ENCODE measurements around the gene CACHD1.

CACHD1 gene

DNA sequence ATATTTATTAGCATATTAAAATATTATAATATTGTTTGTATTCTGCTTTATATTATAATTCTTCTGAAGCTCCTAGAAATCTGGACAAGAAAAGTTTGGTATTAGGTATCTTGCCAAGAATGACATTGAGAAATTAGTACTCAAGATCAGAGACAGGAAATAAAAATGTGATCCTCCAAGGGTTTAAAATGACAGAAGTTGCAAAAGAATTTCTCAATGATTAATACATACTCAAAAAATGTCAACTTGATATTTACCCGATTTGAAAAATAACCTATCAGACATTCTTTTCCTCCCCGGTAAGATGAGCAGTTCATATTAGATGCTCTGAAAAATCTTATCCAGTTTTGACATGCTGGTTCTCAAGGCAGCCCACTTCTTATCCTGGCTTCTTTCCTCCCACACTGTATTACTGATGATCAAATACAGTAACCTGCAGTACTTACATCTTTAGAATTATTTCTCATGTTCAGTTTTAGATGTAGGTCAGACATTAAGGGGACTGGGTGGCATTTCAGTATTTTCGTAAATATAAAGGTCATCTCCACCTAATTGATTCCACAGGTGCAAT lies 55.3 kb downstream of the CACHD1 start:
- DNase-seq: no peak

DNA sequence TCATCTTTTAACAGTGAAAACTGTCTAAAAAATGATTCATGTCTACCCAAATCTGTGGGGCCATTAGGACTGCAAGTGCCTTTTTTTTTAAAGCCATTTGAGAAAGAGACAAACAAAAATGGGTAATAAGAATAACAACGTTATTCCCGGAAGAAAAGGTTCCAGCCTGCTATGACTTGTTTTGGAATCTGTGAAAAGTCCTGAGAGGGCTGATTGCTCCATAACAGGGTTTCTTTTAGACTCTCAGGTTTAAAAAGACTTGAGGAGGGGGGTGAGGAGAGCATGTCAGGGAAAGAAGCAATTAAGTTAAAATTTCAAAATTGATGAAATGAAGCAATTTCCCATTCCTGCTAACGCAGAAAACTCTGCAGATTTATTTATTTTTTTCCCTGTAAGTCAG lies 56.4 kb downstream of the CACHD1 start:
- DNase-seq: no peak

DNA sequence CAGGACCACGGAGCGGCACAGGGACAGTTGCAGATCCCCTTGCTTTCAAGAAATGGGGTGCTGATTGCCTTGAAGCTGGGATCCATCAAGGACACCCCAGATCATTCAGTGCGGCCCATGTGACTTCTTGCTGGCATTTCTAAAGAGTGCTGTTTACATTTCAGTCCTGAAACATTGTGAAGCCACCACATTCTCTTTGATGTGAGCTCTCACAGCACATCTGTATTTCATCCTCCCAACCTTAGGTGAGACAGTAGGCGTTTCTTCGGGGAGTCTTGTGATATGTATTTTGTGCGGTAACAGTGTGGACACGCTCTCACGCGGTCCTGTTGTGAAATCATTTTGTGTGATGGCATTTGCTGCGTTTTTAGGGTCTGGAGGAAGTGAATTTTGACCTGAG lies 57.2 kb downstream of the CACHD1 start:
- DNase-seq: no peak

DNA sequence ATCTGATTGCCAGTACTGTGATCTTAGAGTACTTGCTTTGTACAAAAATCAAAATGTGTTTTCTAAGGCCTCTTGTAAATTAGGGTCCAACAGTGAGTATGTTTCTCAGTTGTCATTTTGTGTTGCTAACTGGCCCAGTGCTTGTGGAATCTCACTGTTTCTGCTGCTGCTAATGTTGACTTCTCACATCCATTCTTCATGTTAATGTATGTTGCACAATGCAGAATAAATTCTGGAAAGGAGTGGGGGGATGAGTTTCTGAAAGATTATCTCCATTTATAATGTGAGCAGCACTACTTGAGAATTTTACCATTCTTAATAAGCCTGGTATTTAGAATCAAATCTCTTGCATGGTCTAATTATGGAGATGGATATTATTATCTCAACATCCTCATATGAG lies 57.9 kb downstream of the CACHD1 start:
- no peak for DNase-seq

DNA sequence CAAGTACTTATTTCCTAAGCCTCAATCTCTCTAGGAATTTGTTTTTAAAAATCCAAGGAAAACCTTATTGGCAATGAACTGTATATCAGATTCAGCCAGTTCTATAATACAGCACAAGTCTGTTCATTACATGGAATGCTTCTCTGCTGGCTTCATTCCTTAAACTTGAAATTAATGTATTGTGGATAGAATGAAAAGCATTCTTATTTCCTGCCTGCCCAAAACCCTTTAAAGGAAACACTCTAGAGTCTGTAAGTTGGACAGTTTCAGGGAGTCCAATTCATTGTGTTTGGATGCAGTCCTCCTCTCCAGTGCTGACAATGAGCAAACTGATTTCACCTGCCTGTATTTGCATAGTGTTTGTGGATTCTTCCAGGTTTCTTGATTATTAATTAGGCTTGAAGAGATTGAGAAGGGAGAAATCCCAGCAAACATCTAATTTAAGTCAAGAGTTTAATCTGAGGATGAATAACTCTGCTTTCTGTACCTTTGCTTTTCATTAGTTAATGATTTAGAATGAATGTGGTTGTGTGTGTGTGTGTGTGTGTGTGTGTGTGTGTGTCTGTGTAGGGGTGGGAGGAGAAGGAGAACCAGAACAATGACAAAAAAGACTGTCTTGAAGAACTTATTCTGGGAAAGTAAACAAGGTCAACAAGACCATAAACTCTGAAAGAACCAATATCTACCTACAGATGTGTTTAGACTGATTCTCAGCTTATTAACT lies 61.2 kb downstream of the CACHD1 start:
- DNase-seq: no peak

DNA sequence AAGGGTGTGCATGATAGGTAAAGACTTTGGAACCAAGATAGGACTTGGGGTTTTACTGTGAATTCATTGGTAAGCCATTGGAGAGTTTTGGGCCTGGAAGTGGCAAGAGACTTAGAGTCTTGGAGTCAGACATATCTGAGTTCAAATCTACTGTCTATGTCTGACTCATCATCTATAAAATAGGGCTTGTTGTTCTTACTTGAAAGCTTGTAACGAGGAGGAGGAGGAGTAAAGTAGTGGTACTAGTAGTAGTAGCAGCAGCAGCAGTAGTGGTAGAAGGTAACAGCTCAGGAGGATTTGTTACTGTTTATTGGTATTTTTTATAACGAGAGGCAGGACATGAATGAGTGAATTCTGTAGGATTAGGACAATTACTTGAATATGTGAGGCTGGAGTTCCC lies 62.7 kb downstream of the CACHD1 start:
- no peak for DNase-seq

DNA sequence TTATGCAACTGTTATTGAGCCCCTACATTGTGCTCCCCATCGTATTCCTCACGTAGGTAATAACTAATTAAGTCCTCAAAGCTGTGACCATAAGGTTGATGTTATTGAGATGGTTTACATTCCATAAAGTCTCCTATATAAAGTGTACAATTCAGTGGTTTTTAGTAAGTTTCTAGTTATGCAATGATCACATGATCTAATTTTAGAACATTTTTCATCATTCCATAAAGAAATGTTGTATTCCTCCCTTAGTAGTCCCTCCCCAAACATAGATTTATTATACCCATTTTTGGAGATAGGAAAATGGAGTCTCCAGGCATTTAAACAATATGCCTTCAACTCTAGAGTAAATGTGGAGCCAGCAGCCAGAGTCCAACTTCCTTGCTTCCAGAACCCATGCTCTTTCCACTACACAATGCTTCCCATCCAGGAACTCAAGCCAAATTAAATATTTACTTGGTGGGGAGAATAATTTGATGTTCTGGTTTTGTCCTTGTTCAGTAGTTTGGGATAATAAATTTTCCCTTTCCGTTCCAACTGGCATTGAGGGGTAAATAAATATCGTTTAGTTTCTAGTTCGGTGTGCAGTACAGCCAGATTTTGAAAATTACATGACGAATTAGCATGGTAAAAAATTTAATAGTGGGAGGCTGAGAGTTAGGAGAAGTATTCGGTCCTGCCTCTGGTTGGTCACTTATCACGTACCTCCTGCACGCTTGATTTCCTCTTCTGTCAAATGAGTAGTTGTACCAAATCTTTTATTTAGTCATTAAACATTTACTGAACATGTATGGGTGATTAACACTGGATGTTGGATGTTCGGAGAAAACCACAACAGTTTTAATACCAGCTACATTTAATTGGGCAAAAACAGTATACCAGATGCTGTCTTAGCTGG lies 66.3 kb downstream of the CACHD1 start:
- DNase-seq: no peak

DNA sequence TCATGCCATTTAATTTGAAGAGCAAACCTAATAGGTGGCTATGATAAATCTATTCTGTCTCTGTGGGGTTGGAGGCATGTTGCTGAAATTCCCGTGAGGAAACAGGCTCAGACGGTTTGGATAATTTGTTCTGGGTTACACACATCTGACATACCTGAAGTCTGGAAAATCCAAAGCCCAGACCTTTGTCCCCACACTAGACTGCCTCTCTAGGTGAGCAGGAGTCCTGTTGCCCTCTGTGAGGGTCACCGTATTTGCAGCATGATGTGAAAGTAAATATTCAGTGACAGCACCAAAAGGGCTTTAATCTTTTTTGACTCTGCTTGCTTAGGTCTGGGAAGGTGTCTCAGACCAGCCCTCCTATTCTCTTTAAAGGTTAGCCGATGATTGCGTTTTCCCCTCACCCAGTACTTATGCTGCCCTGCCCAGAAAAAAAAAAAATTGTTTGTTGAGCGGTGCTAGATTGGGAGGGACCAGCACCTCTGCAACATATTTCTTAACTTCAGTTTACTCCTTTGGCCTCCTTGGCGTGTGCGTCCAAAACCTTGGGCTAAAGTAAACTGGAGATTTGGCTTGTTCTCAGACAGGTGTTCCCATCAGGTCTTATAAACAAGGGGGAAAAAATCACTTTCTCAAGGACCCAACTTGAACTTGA lies 67.0 kb downstream of the CACHD1 start:
- DNase-seq: no peak

DNA sequence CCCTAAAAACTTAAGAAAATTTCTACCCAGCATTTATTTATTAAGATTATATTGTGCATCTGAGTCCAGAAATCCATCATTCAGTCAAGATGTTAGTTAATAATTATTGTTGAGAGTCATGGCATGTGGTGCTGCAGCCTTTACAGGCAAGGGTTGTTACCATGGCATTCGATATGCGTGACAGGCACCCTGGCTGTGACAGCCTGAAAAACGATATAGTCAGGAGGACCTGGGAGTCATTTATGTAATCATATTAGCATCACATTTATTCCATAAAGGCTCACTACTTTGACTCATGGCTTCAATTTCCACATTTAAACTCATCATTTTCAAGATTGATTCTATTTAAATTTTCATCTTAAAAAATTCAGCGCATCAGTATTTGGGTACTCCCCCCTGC lies 68.0 kb downstream of the CACHD1 start:
- DNase-seq: no peak

DNA sequence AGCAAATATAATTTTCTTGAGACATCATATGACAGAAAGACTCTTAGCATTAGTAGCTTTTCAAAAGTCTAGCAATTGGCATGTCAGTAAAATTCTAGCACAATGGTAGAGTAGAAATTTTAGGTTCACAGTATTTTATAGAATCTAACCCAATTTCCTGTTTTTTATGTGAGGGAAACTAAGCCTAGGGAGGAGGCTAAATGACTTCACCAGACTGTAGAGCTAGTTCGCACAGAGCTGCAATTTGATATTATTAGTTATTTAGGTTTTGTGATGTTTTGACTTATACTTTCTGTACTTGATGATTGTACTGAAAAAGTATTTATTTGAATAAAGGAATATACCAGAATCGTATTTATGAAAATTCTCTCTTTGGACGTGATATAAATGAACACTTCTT lies 68.5 kb downstream of the CACHD1 start:
- no peak for DNase-seq

DNA sequence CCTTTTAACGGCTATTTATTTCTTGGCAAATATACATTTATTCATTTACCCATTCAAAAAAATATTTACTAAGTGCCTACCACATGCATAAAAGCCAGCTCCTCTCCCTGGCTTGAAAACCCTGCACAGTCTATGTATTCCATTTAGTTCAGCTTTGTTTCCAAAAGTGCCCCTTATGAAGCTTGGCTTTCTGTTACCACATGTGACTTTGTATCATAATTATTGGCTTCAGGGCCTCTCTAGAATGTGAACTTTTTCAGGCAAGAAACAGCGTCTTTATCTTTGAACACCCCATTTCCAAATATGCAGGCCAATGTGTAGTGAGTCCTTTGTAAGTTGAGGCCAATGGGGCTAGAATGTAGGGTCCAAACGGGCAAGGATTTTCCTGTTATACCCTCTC lies 69.4 kb downstream of the CACHD1 start:
- no peak for DNase-seq

DNA sequence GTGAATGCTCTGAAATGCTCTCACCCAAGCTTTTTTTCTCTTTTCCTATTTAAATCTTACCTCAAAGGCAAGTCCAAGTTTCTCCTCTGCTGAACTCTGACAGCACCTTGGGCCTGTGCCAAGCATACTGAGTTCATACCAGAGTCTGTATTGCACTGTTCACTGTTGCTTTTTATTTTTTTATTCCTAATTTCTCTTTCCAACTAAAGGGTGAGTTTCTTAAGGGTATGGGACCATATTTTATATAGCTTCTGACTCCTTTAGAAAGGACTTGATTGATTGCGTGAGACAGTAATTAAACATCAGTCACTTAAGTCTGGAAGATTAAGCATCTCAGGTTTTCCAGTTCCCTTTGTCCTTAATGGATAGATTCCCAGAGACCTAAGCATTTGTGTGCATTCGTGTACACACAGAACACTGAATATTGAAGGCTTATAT lies 69.9 kb downstream of the CACHD1 start:
- no peak for DNase-seq

DNA sequence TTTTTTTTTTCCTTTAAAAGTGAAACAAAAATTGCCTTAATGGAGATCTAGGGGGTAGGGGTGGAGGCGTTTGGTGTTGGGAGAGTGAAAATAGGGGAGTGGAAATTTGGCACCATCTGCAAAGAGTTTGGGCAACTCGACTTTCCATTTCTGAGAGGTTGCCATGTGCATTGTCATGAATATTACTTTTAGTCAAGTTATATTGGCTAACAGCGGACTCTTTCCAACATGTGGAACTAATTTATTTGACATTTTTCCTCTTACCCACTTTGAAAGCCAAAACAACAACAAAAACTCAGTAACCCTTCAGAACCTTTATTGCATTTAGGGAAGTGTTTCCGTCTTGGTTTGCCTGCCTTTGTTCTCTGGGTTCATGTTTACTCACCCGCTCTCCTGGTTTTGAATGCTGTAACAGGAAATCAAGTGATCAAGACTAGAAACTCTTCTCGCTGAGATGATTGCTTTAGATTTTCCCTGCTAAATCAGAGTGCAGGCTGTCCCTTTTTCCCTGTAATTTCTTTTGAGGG lies 70.4 kb downstream of the CACHD1 start:
- no peak for DNase-seq

DNA sequence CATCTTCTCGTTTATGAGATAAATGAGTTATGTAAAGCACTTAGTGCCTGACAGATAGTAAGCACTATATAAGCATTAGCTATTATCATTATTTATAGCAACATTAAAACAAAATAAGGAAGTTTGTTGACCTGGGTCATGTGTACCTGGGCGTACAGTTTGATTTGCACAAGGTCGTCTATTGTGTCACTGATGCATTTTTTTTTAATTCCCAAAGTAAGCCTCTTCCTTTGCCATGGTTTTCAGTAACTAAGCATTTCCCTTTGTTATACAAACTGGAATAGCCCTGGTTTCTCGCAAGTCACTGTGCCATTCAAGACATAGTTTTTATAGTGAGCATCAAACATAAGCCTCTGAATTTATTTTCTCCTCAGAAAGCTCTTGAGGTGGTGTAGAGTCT lies 72.2 kb downstream of the CACHD1 start:
- no peak for DNase-seq

DNA sequence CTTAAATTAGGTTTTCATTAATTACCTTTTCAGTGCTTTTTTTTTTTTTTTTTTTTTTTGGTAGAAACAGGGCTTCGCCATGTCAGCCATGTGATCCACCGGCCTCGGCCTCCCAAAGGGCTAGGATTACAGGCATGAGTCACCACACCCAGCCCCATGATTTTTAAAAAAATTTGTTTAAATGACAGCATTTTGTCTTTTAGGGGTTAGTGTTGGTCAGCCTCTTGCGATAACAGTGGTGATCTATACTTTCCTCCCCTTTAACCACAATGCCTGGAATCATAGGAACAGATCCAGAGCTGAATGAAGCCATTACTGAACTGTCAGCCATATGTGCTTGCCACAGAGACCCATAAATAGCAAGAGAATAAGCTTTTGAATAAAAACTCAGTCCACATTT lies 73.9 kb downstream of the CACHD1 start:
- no peak for DNase-seq

DNA sequence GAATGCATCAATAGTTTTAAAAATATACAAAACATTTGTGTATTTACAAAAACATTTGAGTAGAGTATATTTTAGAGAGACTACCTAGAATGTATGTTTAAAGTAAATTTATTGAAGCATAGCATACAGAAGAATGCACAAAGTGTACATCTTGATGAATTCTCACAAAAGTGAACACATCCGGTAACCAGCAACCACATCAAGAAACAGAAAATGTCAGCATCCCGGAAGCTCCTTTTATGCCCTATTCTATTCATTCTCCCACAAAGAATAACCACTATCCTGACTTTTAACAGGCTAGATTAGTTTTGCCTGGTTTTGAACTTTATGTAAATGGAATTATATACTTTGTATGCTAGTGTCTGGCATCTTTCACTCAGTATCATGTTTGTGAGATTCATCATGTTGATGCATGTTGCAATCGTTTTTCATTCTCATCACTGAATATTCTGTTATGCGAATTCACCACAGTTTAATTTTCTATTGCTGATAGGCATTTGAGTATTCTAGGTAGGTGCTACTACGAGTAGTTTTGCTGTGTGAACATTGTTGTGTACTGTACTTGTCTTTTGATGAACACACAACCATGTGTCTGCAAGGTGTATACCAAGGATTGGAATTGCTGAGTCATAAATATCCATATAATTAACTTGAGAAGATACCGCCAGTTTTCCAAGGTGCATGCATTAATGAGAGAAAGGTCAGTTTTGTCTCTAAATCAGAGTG lies 75.4 kb downstream of the CACHD1 start:
- DNase-seq: no peak

DNA sequence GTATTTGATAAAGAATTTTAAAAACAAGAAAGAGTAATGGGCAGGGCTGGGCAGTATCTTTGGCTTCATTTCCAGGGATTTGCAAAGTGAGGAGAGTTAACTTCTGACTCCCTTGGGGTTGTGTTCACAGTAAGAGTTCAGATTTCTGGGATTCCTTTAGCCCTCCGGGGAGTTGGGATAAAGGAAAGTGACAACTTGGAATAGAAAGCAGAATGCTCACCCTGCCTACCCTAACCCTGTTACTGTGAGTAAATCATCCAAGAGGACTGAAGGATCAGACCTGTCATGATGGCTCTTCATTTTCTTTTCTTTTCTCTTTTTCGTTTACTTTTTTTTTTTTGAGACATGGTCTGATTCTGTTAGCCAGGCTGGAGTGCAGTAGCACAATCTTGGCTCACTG lies 76.1 kb downstream of the CACHD1 start:
- DNase-seq: no peak

DNA sequence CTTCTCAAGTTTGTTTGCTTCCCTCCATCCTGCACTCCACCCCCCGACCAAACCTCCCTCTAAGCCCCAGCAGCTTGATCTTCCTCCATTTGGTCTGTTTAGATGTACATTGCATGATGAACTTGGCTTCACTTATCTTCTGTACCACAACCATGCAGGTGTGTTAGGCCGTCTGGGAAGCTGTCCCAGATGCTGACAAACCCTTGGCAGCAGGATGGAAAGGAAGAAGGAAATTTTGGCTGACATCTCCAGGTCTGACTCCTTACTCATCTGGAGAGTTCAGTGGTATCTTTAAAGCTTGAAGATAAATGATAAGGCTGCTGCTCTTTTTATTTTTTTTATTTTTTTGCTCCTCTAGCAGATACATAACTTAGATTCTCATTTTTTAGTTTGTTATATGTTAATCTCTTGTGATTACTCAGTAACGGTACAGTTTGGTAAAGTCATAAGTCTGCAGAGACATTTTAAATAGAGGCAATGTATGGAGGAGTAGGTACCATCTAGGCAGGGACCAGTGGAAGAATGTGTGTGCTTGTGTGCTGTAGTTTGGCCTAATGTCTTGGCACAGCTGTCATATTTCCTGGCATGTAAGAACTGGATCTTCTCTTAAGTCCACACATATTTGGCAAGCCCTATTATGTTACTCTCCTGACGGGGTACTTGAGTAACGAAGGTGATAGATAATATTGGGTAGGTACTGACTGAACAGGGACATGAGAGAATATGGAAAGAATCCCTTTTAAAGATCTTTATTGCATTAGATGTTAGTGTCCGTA lies 79.7 kb downstream of the CACHD1 start:
- no peak for DNase-seq

DNA sequence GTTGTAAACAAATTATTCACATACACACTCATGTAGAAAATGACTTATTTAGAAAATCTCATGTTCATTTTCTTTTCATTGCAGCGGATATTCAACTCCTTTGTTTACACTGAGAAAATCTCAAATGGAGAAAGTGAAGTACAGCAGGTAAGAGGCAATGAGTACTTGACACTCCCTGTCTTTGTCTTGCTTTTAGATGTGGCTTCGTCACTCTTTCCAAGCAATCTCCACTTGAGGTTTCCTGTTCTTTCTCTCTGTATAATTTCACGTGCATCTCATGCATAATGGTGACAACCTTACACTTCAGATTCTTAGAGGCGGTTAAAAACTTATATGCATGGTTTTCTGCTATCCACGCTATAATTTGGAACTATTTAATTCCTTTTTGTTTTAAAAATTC lies 80.6 kb downstream of the CACHD1 start:
- no peak for DNase-seq

DNA sequence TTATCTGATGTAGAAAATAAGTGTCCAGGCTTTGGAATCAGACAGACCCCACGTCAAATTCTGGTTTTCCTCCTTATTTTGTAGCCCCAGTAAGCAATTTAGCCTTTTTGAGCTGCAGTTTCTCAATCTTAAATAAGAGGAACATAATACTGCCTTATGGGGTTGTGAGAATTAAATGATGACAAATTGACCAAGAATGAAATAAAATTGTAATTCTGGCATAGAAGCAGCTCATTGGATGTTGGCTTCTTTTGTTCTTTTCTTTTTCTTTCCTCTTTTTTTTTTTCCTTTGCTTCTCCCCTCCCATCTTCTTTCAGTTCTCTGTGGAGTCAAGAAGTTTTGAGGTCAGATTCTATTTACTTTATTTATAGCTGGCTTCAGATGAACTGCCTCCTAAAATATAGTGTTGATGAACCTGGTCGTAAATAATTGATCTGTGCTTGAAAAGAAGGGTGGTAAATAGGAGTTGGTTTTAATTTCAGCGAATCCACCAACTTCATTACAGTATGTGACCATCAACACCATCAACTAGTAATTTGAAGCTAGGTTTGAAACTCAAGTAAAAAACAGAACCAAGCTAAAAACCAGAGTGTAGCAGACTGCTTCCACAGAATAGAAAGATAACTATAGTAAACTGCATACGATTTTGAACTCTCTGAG lies 81.1 kb downstream of the CACHD1 start:
- no peak for DNase-seq

DNA sequence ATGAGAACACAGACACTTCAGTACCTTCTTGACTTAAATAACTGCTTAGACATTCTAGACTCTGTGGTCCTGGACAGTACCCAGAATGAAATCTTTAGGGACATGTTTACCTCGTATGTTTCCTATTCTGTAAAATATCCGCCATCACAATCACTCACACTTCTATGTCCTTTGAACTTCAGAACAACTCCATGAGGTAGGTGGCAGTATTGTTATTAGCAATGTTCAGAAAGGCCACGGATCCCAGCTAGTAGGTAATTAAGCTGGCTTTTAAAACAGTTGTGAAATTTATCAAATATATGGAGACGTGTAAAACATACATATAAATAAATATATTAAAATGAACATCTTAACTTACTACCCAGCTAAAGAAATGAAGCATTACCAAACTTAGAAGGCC lies 83.4 kb downstream of the CACHD1 start:
- no peak for DNase-seq
